ENCODE measurements around the gene RCSD1.
A peak's percentile ranks its signal among the peaks of the same experiment; 100 is the strongest.

The RCSD1 gene

GRCh38 chr1:167661527-167662426 lies 31.7 kb downstream of the RCSD1 start:
- H3K36me3 Mint-ChIP-seq: no peaks in the 10 kb centered on the region
- peak overlapping the region; percentile 82 for H3K27ac Mint-ChIP-seq
- H3K27me3 Mint-ChIP-seq: no peaks in the 10 kb centered on the region
- no peak overlapping the region for H3K4me3 Mint-ChIP-seq
- no peaks in the 10 kb centered on the region for H3K9me3 Mint-ChIP-seq (ENCODE audit: low read depth)
- peaks cover 89% of the 10 kb centered on the region for H3K4me1 Mint-ChIP-seq (ENCODE audit: low read depth)

- Mint-ChIP-seq H3K4me3 (no peak overlapping the region), H3K4me1 (ENCODE audit: low read depth) (peaks cover 89% of the 10 kb centered on the region), H3K27ac (peak overlapping the region; percentile 82), H3K27me3 (no peaks in the 10 kb centered on the region), H3K36me3 (no peaks in the 10 kb centered on the region), H3K9me3 (ENCODE audit: low read depth) (no peaks in the 10 kb centered on the region)
These were observed 33.2 kb downstream of the RCSD1 start for GRCh38 chr1:167663002-167663772.

- Mint-ChIP-seq H3K27ac (peak overlapping the region; percentile 30), H3K27me3 (no peaks in the 10 kb centered on the region), H3K9me3 (ENCODE audit: low read depth) (no peaks in the 10 kb centered on the region), H3K4me1 (ENCODE audit: low read depth) (peaks cover 87% of the 10 kb centered on the region), H3K36me3 (no peaks in the 10 kb centered on the region), H3K4me3 (no peak overlapping the region)
These were observed 35.4 kb downstream of the RCSD1 start for GRCh38 chr1:167665469-167665868.

GRCh38 chr1:167666416-167666815 lies 36.4 kb downstream of the RCSD1 start:
- Mint-ChIP-seq H3K4me1 (ENCODE audit: low read depth) (peaks cover 87% of the 10 kb centered on the region), H3K4me3 (no peak overlapping the region), H3K27me3 (no peaks in the 10 kb centered on the region), H3K9me3 (ENCODE audit: low read depth) (no peaks in the 10 kb centered on the region), H3K27ac (peak overlapping the region; percentile 54), H3K36me3 (peaks cover 4% of the 10 kb centered on the region)

GRCh38 chr1:167667536-167667935 lies 37.5 kb downstream of the RCSD1 start:
- Mint-ChIP-seq H3K27me3 (no peaks in the 10 kb centered on the region), H3K36me3 (peaks cover 10% of the 10 kb centered on the region), H3K4me1 (ENCODE audit: low read depth) (peaks cover 87% of the 10 kb centered on the region), H3K27ac (peak overlapping the region; percentile 84), H3K9me3 (ENCODE audit: low read depth) (no peaks in the 10 kb centered on the region), H3K4me3 (no peak overlapping the region)

GRCh38 chr1:167668108-167668507 lies 38.1 kb downstream of the RCSD1 start:
- H3K27me3 Mint-ChIP-seq: no peaks in the 10 kb centered on the region
- H3K9me3 Mint-ChIP-seq (ENCODE audit: low read depth): no peaks in the 10 kb centered on the region
- H3K36me3 Mint-ChIP-seq: peaks cover 14% of the 10 kb centered on the region
- H3K27ac Mint-ChIP-seq: peak overlapping the region; percentile 84
- no peak overlapping the region for H3K4me3 Mint-ChIP-seq
- peaks cover 88% of the 10 kb centered on the region for H3K4me1 Mint-ChIP-seq (ENCODE audit: low read depth)

- no peak overlapping the region for H3K4me3 Mint-ChIP-seq
- H3K27me3 Mint-ChIP-seq: no peaks in the 10 kb centered on the region
- H3K4me1 Mint-ChIP-seq (ENCODE audit: low read depth): peaks cover 86% of the 10 kb centered on the region
- peak overlapping the region; percentile 91 for H3K27ac Mint-ChIP-seq
- peaks cover 20% of the 10 kb centered on the region for H3K36me3 Mint-ChIP-seq
- no peaks in the 10 kb centered on the region for H3K9me3 Mint-ChIP-seq (ENCODE audit: low read depth)
These were observed 39.4 kb downstream of the RCSD1 start for GRCh38 chr1:167669209-167670124.

- no peaks in the 10 kb centered on the region for H3K9me3 Mint-ChIP-seq (ENCODE audit: low read depth)
- H3K27me3 Mint-ChIP-seq: no peaks in the 10 kb centered on the region
- H3K27ac Mint-ChIP-seq: peak overlapping the region; percentile 91
- no peak overlapping the region for H3K4me3 Mint-ChIP-seq
- peaks cover 79% of the 10 kb centered on the region for H3K4me1 Mint-ChIP-seq (ENCODE audit: low read depth)
- H3K36me3 Mint-ChIP-seq: peaks cover 22% of the 10 kb centered on the region
These were observed 40.5 kb downstream of the RCSD1 start for GRCh38 chr1:167670563-167670962.

GRCh38 chr1:167671727-167672511 lies 41.9 kb downstream of the RCSD1 start:
- Mint-ChIP-seq H3K36me3 (peaks cover 22% of the 10 kb centered on the region), H3K27me3 (no peaks in the 10 kb centered on the region), H3K27ac (peak overlapping the region; percentile 91), H3K4me3 (no peak overlapping the region), H3K4me1 (ENCODE audit: low read depth) (peaks cover 71% of the 10 kb centered on the region), H3K9me3 (ENCODE audit: low read depth) (no peaks in the 10 kb centered on the region)

- peaks cover 63% of the 10 kb centered on the region for H3K4me1 Mint-ChIP-seq (ENCODE audit: low read depth)
- H3K27me3 Mint-ChIP-seq: no peaks in the 10 kb centered on the region
- no peaks in the 10 kb centered on the region for H3K9me3 Mint-ChIP-seq (ENCODE audit: low read depth)
- H3K4me3 Mint-ChIP-seq: no peak overlapping the region
- peaks cover 22% of the 10 kb centered on the region for H3K36me3 Mint-ChIP-seq
- H3K27ac Mint-ChIP-seq: peak overlapping the region; percentile 75
These were observed 42.8 kb downstream of the RCSD1 start for GRCh38 chr1:167672831-167673230.

- H3K4me1 Mint-ChIP-seq (ENCODE audit: low read depth): peaks cover 59% of the 10 kb centered on the region
- H3K36me3 Mint-ChIP-seq: peaks cover 22% of the 10 kb centered on the region
- no peak overlapping the region for H3K4me3 Mint-ChIP-seq
- H3K27me3 Mint-ChIP-seq: no peaks in the 10 kb centered on the region
- H3K9me3 Mint-ChIP-seq (ENCODE audit: low read depth): no peaks in the 10 kb centered on the region
- peak overlapping the region; percentile 87 for H3K27ac Mint-ChIP-seq
These were observed 43.2 kb downstream of the RCSD1 start for GRCh38 chr1:167673265-167673664.

- H3K36me3 Mint-ChIP-seq: peaks cover 22% of the 10 kb centered on the region
- H3K9me3 Mint-ChIP-seq (ENCODE audit: low read depth): no peaks in the 10 kb centered on the region
- peak overlapping the region; percentile 87 for H3K27ac Mint-ChIP-seq
These were observed 44.1 kb downstream of the RCSD1 start for GRCh38 chr1:167674156-167674555.

GRCh38 chr1:167675440-167675839 lies 45.4 kb downstream of the RCSD1 start:
- Mint-ChIP-seq H3K36me3 (peaks cover 22% of the 10 kb centered on the region), H3K4me3 (no peak overlapping the region), H3K27ac (peak overlapping the region; percentile 36), H3K4me1 (ENCODE audit: low read depth) (peaks cover 38% of the 10 kb centered on the region), H3K9me3 (ENCODE audit: low read depth) (no peaks in the 10 kb centered on the region), H3K27me3 (no peaks in the 10 kb centered on the region)

More at GRCh38 chr1:167674156-167674555, 44.1 kb downstream of the RCSD1 start:
- Mint-ChIP-seq H3K27me3 (no peaks in the 10 kb centered on the region), H3K4me3 (no peak overlapping the region), H3K4me1 (ENCODE audit: low read depth) (peaks cover 50% of the 10 kb centered on the region)

All from activated naive CD8-positive, alpha-beta T cell (primary cell).